ENCODE measurements around the gene BRINP3. TPM values are rescaled to one million over a fixed set of nuclear protein-coding genes. Genes with fewer than 3 reads are reported as not detected.

BRINP3 gene
- total and polyA plus RNA-seq, 4 donors, result 0.06 to 19.8 (median 0.64) TPM

GRCh38 chr1:190416239-190416638 lies 61.4 kb downstream of the BRINP3 start:
- TF ChIP-seq CTCF (IDR thresholded peaks at IDR 0.05; ENCODE audit: control extremely low read depth, extremely low read depth), result no peak
- Histone ChIP-seq H3K9ac (ENCODE audit: insufficient read depth in 1 of 2, low read length in 2 of 2) (no peak overlapping the region), H3K9me3 (ENCODE audit: control insufficient read depth in 4 of 4, insufficient read depth in 3 of 4, low read length in 3 of 4) (peaks cover 0 to 2% (median 0%) of the 10 kb centered on the region in 4 donors), H3K36me3 (ENCODE audit: control insufficient read depth in 4 of 4, insufficient read depth in 4 of 4, low read length in 4 of 4) (no peaks in the 10 kb centered on the region), H3K27me3 (ENCODE audit: control insufficient read depth in 3 of 3, insufficient read depth in 3 of 3, low read length in 2 of 3) (no peaks in the 10 kb centered on the region), H3K27ac (ENCODE audit: low read depth in 1 of 2, low read length in 1 of 2) (no peak overlapping the region), H3K4me1 (ENCODE audit: control insufficient read depth in 5 of 5, insufficient read depth in 5 of 5, low read length in 5 of 5) (no peaks in the 10 kb centered on the region), H3K4me3 (no peak overlapping the region)
- no peak for DNase-seq
- no peak for ATAC-seq (ENCODE audit: insufficient read depth, low FRiP score)
- 76 to 84% methylated on average over 1 of the region's 1 CpG for WGBS, 2 donors

- no peak for TF ChIP-seq CTCF (IDR thresholded peaks at IDR 0.05; ENCODE audit: control extremely low read depth, extremely low read depth)
- DNase-seq, result no peak
- peaks cover 0 to 2% (median 0%) of the 10 kb centered on the region in 4 donors for H3K9me3 ChIP-seq (ENCODE audit: control insufficient read depth in 4 of 4, insufficient read depth in 3 of 4, low read length in 3 of 4)
- ATAC-seq (ENCODE audit: insufficient read depth, low FRiP score), result no peak
- no peak overlapping the region for H3K9ac ChIP-seq (ENCODE audit: insufficient read depth in 1 of 2, low read length in 2 of 2)
- no peaks in the 10 kb centered on the region for H3K27me3 ChIP-seq (ENCODE audit: control insufficient read depth in 3 of 3, insufficient read depth in 3 of 3, low read length in 2 of 3)
- H3K36me3 ChIP-seq (ENCODE audit: control insufficient read depth in 4 of 4, insufficient read depth in 4 of 4, low read length in 4 of 4), result no peaks in the 10 kb centered on the region
- H3K4me3 ChIP-seq, result no peak overlapping the region
- H3K4me1 ChIP-seq (ENCODE audit: control insufficient read depth in 5 of 5, insufficient read depth in 5 of 5, low read length in 5 of 5), result no peaks in the 10 kb centered on the region
- WGBS, 2 donors, result 95 to 96% methylated on average over 3 of the region's 3 CpGs
- H3K27ac ChIP-seq (ENCODE audit: low read depth in 1 of 2, low read length in 1 of 2), result no peak overlapping the region
Measured at GRCh38 chr1:190413142-190413541, 64.5 kb downstream of the BRINP3 start.

- H3K27me3 ChIP-seq (ENCODE audit: control insufficient read depth in 3 of 3, insufficient read depth in 3 of 3, low read length in 2 of 3), result no peaks in the 10 kb centered on the region
- no peaks in the 10 kb centered on the region for H3K36me3 ChIP-seq (ENCODE audit: control insufficient read depth in 4 of 4, insufficient read depth in 4 of 4, low read length in 4 of 4)
- DNase-seq, result no peak
- H3K4me3 ChIP-seq, result no peak overlapping the region
- 86 to 87% methylated on average over 3 of the region's 3 CpGs for WGBS, 2 donors
- no peaks in the 10 kb centered on the region for H3K9me3 ChIP-seq (ENCODE audit: control insufficient read depth in 4 of 4, insufficient read depth in 3 of 4, low read length in 3 of 4)
- ATAC-seq (ENCODE audit: insufficient read depth, low FRiP score), result no peak
- no peak for TF ChIP-seq CTCF (IDR thresholded peaks at IDR 0.05; ENCODE audit: control extremely low read depth, extremely low read depth)
- no peak overlapping the region for H3K9ac ChIP-seq (ENCODE audit: insufficient read depth in 1 of 2, low read length in 2 of 2)
- H3K4me1 ChIP-seq (ENCODE audit: control insufficient read depth in 5 of 5, insufficient read depth in 5 of 5, low read length in 5 of 5), result no peaks in the 10 kb centered on the region
- H3K27ac ChIP-seq (ENCODE audit: low read depth in 1 of 2, low read length in 1 of 2), result no peak overlapping the region
Measured at GRCh38 chr1:190403402-190403801, 74.3 kb downstream of the BRINP3 start.

- DNase-seq, result no peak
- no peak overlapping the region for H3K4me3 ChIP-seq
- H3K4me1 ChIP-seq (ENCODE audit: control insufficient read depth in 5 of 5, insufficient read depth in 5 of 5, low read length in 5 of 5), result no peaks in the 10 kb centered on the region
- ATAC-seq (ENCODE audit: insufficient read depth, low FRiP score), result no peak
- no peaks in the 10 kb centered on the region for H3K9me3 ChIP-seq (ENCODE audit: control insufficient read depth in 4 of 4, insufficient read depth in 3 of 4, low read length in 3 of 4)
- H3K36me3 ChIP-seq (ENCODE audit: control insufficient read depth in 4 of 4, insufficient read depth in 4 of 4, low read length in 4 of 4), result no peaks in the 10 kb centered on the region
- H3K27me3 ChIP-seq (ENCODE audit: control insufficient read depth in 3 of 3, insufficient read depth in 3 of 3, low read length in 2 of 3), result no peaks in the 10 kb centered on the region
- no peak overlapping the region for H3K9ac ChIP-seq (ENCODE audit: insufficient read depth in 1 of 2, low read length in 2 of 2)
- H3K27ac ChIP-seq (ENCODE audit: low read depth in 1 of 2, low read length in 1 of 2), result no peak overlapping the region
- 72 to 79% methylated on average over 3 of the region's 3 CpGs for WGBS, 2 donors
- TF ChIP-seq CTCF (IDR thresholded peaks at IDR 0.05; ENCODE audit: control extremely low read depth, extremely low read depth), result no peak
Measured at GRCh38 chr1:190399233-190399632, 78.4 kb downstream of the BRINP3 start.

Data from lung (tissue), 12 donors.